GM06990 (cell line): Measurements from ENCODE around the gene ZBTB3.
"Not testable (repeated sequence)": the region's sequence is repeated elsewhere in the genome, so short reads cannot be mapped to it uniquely, and the experiment has no call there.

Experiments
- DNase-seq: peaks from one replicate; pipeline ENCODE4 v3.0.0-alpha.2; 2011; ENCODE audit not compliant: insufficient read length; ENCODE audit errors: extremely low read depth
- H3K27me3 ChIP-seq: replicated peaks from 2 replicates; pipeline ENCODE4 v1.6.0; 2011; ENCODE audit warnings: low read length; ENCODE audit not compliant: control insufficient read depth, insufficient read depth
- H3K36me3 ChIP-seq: 2 replicates; pipeline ENCODE4 v1.5.1; 2011; ENCODE audit warnings: low read length; ENCODE audit not compliant: control insufficient read depth, insufficient read depth
- H3K4me3 ChIP-seq: replicated peaks from 2 replicates; pipeline ENCODE4 v1.5.1; 2011; ENCODE audit warnings: low read depth, mild to moderate bottlenecking, control low read depth, low read length
- CTCF ChIP-seq: IDR thresholded peaks from 2 replicates; pipeline ENCODE4 v1.5.1; 2011; ENCODE audit warnings: low read length, control low read depth, mild to moderate bottlenecking, inconsistent platforms; ENCODE audit not compliant: insufficient read depth, poor library complexity, severe bottlenecking

ZBTB3 gene

GRCh38 chr11:62707277-62707861 is 46.6 kb downstream of the ZBTB3 start, which contains the start of the genes BSCL2 and GNG3:
Gene BSCL2, minus strand, starts transcription at chr11:62707424. Its CDS starts 229 bp downstream, at chr11:62707195.
Gene GNG3, plus strand, starts transcription at chr11:62707676. Its CDS starts 620 bp downstream, at chr11:62708296.
- Histone ChIP-seq H3K27me3 (no peaks in the 10 kb centered on the region), H3K4me3 (peak within 1 kb of the TSS; percentile 82), H3K36me3 (peaks cover 4% of the 10 kb centered on the region)
- DNase-seq: no peak
- TF ChIP-seq CTCF: no peak

- peaks cover 2% of the 10 kb centered on the region for H3K36me3 ChIP-seq
- TF ChIP-seq CTCF: no peak
- DNase-seq: no peak
- no peaks in the 10 kb centered on the region for H3K27me3 ChIP-seq
- no peak overlapping the region for H3K4me3 ChIP-seq
These were observed 47.1 kb downstream of the ZBTB3 start for GRCh38 chr11:62706850-62707247.

GRCh38 chr11:62705880-62706849 is 47.8 kb downstream of the ZBTB3 start:
- H3K27me3 ChIP-seq: no peaks in the 10 kb centered on the region
- peaks cover 2% of the 10 kb centered on the region; the same call in 1 of the 2 replicates for H3K36me3 ChIP-seq
- H3K4me3 ChIP-seq: peak overlapping the region; percentile 82
- TF ChIP-seq CTCF: no peak
- peak; percentile 90 for DNase-seq

- Histone ChIP-seq H3K4me3 (peak overlapping the region; percentile 82), H3K27me3 (no peaks in the 10 kb centered on the region), H3K36me3 (peaks cover 2% of the 10 kb centered on the region; the same call in 1 of the 2 replicates)
- TF ChIP-seq CTCF: no peak
- DNase-seq: no peak
These were observed 48.5 kb downstream of the ZBTB3 start for GRCh38 chr11:62705413-62705812.

- H3K27me3 ChIP-seq, H3K4me3 ChIP-seq, H3K36me3 ChIP-seq, DNase-seq: not testable (repeated sequence)
These were observed 50.0 kb downstream of the ZBTB3 start for GRCh38 chr11:62703921-62704320.

GRCh38 chr11:62702246-62702645 is 51.7 kb downstream of the ZBTB3 start:
- Histone ChIP-seq H3K4me3 (no peak overlapping the region), H3K27me3 (no peaks in the 10 kb centered on the region), H3K36me3 (no peaks in the 10 kb centered on the region)
- DNase-seq: no peak
- TF ChIP-seq CTCF: no peak
